ENCODE data around the gene SLC16A3. TPM values are rescaled to one million over a fixed set of nuclear protein-coding genes. Genes with fewer than 3 reads are reported as not detected.

Gene SLC16A3
- total RNA-seq, 1 donor from 2014 or later, result 1.5 TPM

DNA sequence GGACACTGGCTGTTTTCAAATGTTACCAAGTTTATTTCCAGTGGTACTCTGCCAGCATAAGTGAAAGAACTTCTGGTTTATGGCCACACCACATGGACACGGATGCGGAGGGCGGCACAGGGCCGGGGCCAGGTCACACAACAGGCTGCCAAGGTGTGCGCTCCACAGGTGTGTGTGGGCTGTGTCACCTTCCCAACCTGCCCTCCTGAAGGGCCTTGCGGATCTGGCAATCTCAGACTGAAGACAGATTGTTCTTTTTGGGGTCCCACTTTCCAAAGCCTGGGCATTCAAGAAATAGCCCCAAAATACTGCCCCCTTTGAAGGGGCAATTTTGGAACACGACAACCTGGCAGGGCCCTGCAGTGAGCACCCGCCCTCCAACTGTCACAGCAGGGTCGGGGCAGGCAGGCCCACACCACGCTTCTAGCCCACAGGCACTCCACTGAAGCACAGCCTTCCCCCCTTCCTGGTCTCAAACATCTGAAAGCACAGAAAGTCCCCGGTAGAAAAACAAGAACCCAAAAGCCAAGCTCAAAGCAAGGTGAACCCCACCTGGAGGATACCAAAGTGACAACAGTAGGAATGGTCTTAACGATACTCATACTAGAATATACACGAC lies 41.1 kb downstream of the SLC16A3 start:
- Mint-ChIP-seq H3K36me3 (ENCODE audit: low read depth) (peaks cover 23% of the 10 kb centered on the region), H3K4me3 (peak overlapping the region; percentile 75), H3K4me1 (peaks cover 44% of the 10 kb centered on the region), H3K9me3 (no peaks in the 10 kb centered on the region), H3K27me3 (ENCODE audit: low read depth) (no peaks in the 10 kb centered on the region), H3K27ac (ENCODE audit: unreplicated experiment) (no peak overlapping the region)
- no peak for DNase-seq (ENCODE audit: low read depth, low spot score)
- no peak for TF ChIP-seq CTCF (conservative IDR thresholded peaks at IDR 0.05)

DNA sequence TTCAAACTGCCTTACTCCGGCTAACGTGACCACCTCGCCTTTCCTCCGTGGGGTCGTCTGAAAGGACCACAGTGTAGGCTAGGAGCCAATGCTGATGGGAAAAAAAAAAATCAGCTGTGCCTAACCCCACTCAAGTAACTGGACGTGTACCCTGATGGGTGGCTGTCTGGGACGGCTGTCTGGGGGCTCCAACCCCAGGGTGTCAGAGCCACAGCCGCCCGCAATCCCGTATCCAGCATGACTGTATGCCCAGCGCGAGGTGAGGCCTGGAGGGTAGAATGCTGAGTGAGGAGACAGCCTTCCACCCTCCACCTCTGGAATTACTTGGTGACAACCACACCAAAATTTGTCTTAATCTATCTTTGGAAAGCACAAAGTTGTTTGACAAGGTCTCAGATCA lies 41.8 kb downstream of the SLC16A3 start:
- no peaks in the 10 kb centered on the region for H3K9me3 Mint-ChIP-seq
- DNase-seq (ENCODE audit: low read depth, low spot score), result no peak
- H3K27me3 Mint-ChIP-seq (ENCODE audit: low read depth), result no peaks in the 10 kb centered on the region
- peaks cover 44% of the 10 kb centered on the region for H3K4me1 Mint-ChIP-seq
- no peak for TF ChIP-seq CTCF (conservative IDR thresholded peaks at IDR 0.05)
- no peak overlapping the region for H3K27ac Mint-ChIP-seq (ENCODE audit: unreplicated experiment)
- peak overlapping the region; percentile 75 for H3K4me3 Mint-ChIP-seq
- peaks cover 22% of the 10 kb centered on the region for H3K36me3 Mint-ChIP-seq (ENCODE audit: low read depth)

GRCh38 chr17:82271401-82271800 lies 42.6 kb downstream of the SLC16A3 start:
- Mint-ChIP-seq H3K4me3 (peak overlapping the region; percentile 98), H3K9me3 (no peaks in the 10 kb centered on the region), H3K4me1 (peaks cover 44% of the 10 kb centered on the region), H3K36me3 (ENCODE audit: low read depth) (peaks cover 18% of the 10 kb centered on the region), H3K27ac (ENCODE audit: unreplicated experiment) (no peak overlapping the region), H3K27me3 (ENCODE audit: low read depth) (no peaks in the 10 kb centered on the region)
- DNase-seq (ENCODE audit: low read depth, low spot score), result no peak
- TF ChIP-seq CTCF (conservative IDR thresholded peaks at IDR 0.05), result no peak

GRCh38 chr17:82272495-82273326 lies 43.9 kb downstream of the SLC16A3 start:
- peak overlapping the region; percentile 98 for H3K4me3 Mint-ChIP-seq
- DNase-seq (ENCODE audit: low read depth, low spot score), result peak; percentile 23

More at GRCh38 chr17:82272495-82273326, 43.9 kb downstream of the SLC16A3 start:
- H3K36me3 Mint-ChIP-seq (ENCODE audit: low read depth), result peaks cover 11% of the 10 kb centered on the region
- H3K9me3 Mint-ChIP-seq, result no peaks in the 10 kb centered on the region
- peaks cover 44% of the 10 kb centered on the region for H3K4me1 Mint-ChIP-seq
- H3K27me3 Mint-ChIP-seq (ENCODE audit: low read depth), result no peaks in the 10 kb centered on the region
- TF ChIP-seq CTCF (conservative IDR thresholded peaks at IDR 0.05), result no peak
- peak overlapping the region; percentile 97 for H3K27ac Mint-ChIP-seq (ENCODE audit: unreplicated experiment)

All from neural crest cell (in vitro differentiated cells).